Adipocyte (in vitro differentiated cells): ENCODE measurements around the gene USP49.

Source experiments
- DNase-seq: peaks from one replicate; pipeline ENCODE4 v3.0.0-alpha.2; 2015; ENCODE audit warnings: low read depth
- H3K27me3 ChIP-seq: replicated peaks from 2 replicates; pipeline ENCODE4 v1.7.0; 2013; ENCODE audit warnings: mild to moderate bottlenecking, low read length, moderate library complexity; ENCODE audit not compliant: control insufficient read depth, insufficient read depth
- H3K36me3 ChIP-seq: 2 replicates; pipeline ENCODE4 v1.7.0; 2013; ENCODE audit warnings: low read length, mild to moderate bottlenecking, moderate library complexity; ENCODE audit not compliant: control insufficient read depth, insufficient read depth, severe bottlenecking
- H3K4me1 ChIP-seq: 2 replicates; pipeline ENCODE4 v1.7.0; 2013; ENCODE audit warnings: mild to moderate bottlenecking, low read length, moderate library complexity; ENCODE audit not compliant: control insufficient read depth, insufficient read depth
- H3K4me3 ChIP-seq: 2 replicates; pipeline ENCODE4 v1.7.0; 2013; ENCODE audit warnings: mild to moderate bottlenecking, low read length, moderate library complexity
- H3K9ac ChIP-seq: 2 replicates; pipeline ENCODE4 v1.7.0; 2013; ENCODE audit warnings: mild to moderate bottlenecking, low read length, moderate library complexity
- H3K9me3 ChIP-seq: 2 replicates; pipeline ENCODE4 v1.7.0; 2013; ENCODE audit warnings: mild to moderate bottlenecking, low read length, moderate library complexity; ENCODE audit not compliant: control insufficient read depth

Gene USP49

GRCh38 chr6:41892921-41893564 lies 2.1 kb downstream of the USP49 start:
- H3K4me1 ChIP-seq: peaks cover 24% of the 10 kb centered on the region
- no peaks in the 10 kb centered on the region for H3K27me3 ChIP-seq
- H3K9me3 ChIP-seq: no peaks in the 10 kb centered on the region
- H3K4me3 ChIP-seq: peak overlapping the region; percentile 92
- no peak overlapping the region for H3K9ac ChIP-seq
- no peaks in the 10 kb centered on the region for H3K36me3 ChIP-seq
- DNase-seq: peak; percentile 13

- Histone ChIP-seq H3K4me1 (no peaks in the 10 kb centered on the region), H3K27me3 (no peaks in the 10 kb centered on the region), H3K9me3 (no peaks in the 10 kb centered on the region), H3K4me3 (no peak overlapping the region), H3K36me3 (peaks cover 3% of the 10 kb centered on the region), H3K9ac (no peak overlapping the region)
- DNase-seq: peak; percentile 39
These were observed 7.8 kb downstream of the USP49 start for GRCh38 chr6:41887331-41887751.

- Histone ChIP-seq H3K36me3 (peaks cover 3% of the 10 kb centered on the region), H3K9me3 (no peaks in the 10 kb centered on the region), H3K27me3 (no peaks in the 10 kb centered on the region), H3K4me3 (no peak overlapping the region), H3K9ac (no peak overlapping the region), H3K4me1 (no peaks in the 10 kb centered on the region)
- no peak for DNase-seq
These were observed 9.2 kb downstream of the USP49 start for GRCh38 chr6:41885930-41886329.

GRCh38 chr6:41884957-41885356 lies 10.2 kb downstream of the USP49 start:
- no peak for DNase-seq
- Histone ChIP-seq H3K27me3 (no peaks in the 10 kb centered on the region), H3K4me3 (no peak overlapping the region), H3K9me3 (no peaks in the 10 kb centered on the region), H3K36me3 (peaks cover 3% of the 10 kb centered on the region), H3K9ac (no peak overlapping the region), H3K4me1 (no peaks in the 10 kb centered on the region)

GRCh38 chr6:41881506-41881905 lies 13.7 kb downstream of the USP49 start:
- Histone ChIP-seq H3K4me1 (peaks cover 18% of the 10 kb centered on the region), H3K4me3 (no peak overlapping the region), H3K27me3 (no peaks in the 10 kb centered on the region), H3K9me3 (no peaks in the 10 kb centered on the region), H3K9ac (no peak overlapping the region), H3K36me3 (peaks cover 3% of the 10 kb centered on the region)
- no peak for DNase-seq

- peak; percentile 77 for DNase-seq
- H3K9ac ChIP-seq: peak overlapping the region; percentile 32
- no peaks in the 10 kb centered on the region for H3K9me3 ChIP-seq
- no peaks in the 10 kb centered on the region for H3K27me3 ChIP-seq
- H3K4me1 ChIP-seq: peaks cover 18% of the 10 kb centered on the region
- H3K4me3 ChIP-seq: peak overlapping the region; percentile 13
- no peaks in the 10 kb centered on the region for H3K36me3 ChIP-seq
These were observed 16.2 kb downstream of the USP49 start for GRCh38 chr6:41878961-41879405.

- Histone ChIP-seq H3K27me3 (no peaks in the 10 kb centered on the region), H3K4me1 (peaks cover 18% of the 10 kb centered on the region), H3K9me3 (no peaks in the 10 kb centered on the region), H3K36me3 (no peaks in the 10 kb centered on the region), H3K4me3 (no peak overlapping the region), H3K9ac (peak overlapping the region; percentile 32)
- DNase-seq: peak; percentile 61
These were observed 16.9 kb downstream of the USP49 start for GRCh38 chr6:41878246-41878645.

- no peak for DNase-seq
- Histone ChIP-seq H3K27me3 (no peaks in the 10 kb centered on the region), H3K9me3 (no peaks in the 10 kb centered on the region), H3K4me3 (no peak overlapping the region), H3K4me1 (peaks cover 18% of the 10 kb centered on the region), H3K9ac (no peak overlapping the region), H3K36me3 (peaks cover 1% of the 10 kb centered on the region)
These were observed 18.0 kb downstream of the USP49 start for GRCh38 chr6:41877051-41877680.

GRCh38 chr6:41874741-41875140 lies 20.4 kb downstream of the USP49 start:
- H3K4me3 ChIP-seq: no peak overlapping the region
- H3K36me3 ChIP-seq: peaks cover 8% of the 10 kb centered on the region
- no peaks in the 10 kb centered on the region for H3K9me3 ChIP-seq
- DNase-seq: no peak
- H3K9ac ChIP-seq: no peak overlapping the region
- no peaks in the 10 kb centered on the region for H3K27me3 ChIP-seq
- peaks cover 18% of the 10 kb centered on the region for H3K4me1 ChIP-seq

GRCh38 chr6:41872147-41872546 lies 23.0 kb downstream of the USP49 start:
- Histone ChIP-seq H3K27me3 (no peaks in the 10 kb centered on the region), H3K36me3 (peaks cover 11% of the 10 kb centered on the region), H3K4me1 (no peaks in the 10 kb centered on the region), H3K4me3 (no peak overlapping the region), H3K9ac (no peak overlapping the region), H3K9me3 (no peaks in the 10 kb centered on the region)
- no peak for DNase-seq

- no peaks in the 10 kb centered on the region for H3K27me3 ChIP-seq
- DNase-seq: no peak
These were observed 23.5 kb downstream of the USP49 start for GRCh38 chr6:41871691-41872090.

More at GRCh38 chr6:41871691-41872090, 23.5 kb downstream of the USP49 start:
- no peak overlapping the region for H3K9ac ChIP-seq
- no peak overlapping the region for H3K4me3 ChIP-seq
- H3K4me1 ChIP-seq: no peaks in the 10 kb centered on the region
- H3K36me3 ChIP-seq: peaks cover 11% of the 10 kb centered on the region
- no peaks in the 10 kb centered on the region for H3K9me3 ChIP-seq
